Right kidney (tissue), 1 donor: ENCODE measurements around the gene BIN1.

Source experiments
- DNase-seq: peaks from one replicate; pipeline ENCODE4 v3.0.0-alpha.2; 2016

The BIN1 gene

DNA sequence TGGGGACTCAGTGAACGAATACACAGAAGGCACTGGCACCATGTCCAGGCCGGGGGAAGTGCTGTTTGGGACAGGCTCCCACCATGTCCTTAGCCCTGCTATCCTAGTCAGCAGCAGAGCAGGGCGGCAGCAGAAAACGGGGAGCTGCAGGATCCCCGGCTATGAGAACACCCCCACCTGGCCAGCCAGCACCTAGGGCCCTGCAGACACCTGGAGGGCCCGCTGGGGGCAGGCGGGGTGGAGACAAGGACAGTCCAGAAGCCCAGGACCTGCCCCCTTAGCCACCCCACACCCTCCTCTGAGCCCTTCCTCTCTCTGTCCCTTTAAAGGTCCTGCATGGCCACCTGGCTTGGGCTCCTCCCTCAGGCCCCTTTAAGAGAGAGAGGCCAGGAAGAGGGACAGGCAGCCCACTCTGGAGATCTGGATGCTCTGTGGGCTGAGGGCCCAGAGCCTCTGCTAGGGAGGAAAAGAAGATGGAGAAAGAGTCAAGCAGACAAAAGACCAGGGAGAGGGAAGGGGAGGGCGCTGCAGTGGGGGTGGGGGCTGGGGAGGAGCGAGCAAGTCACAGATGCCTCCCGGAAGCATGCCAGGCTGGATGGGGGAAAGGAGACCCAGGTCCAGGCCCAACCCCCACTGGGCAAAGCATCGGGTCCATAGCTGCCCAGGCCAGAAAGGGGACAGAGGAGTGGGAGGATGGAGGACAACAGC, 48.6 kb downstream of the BIN1 start:
- no peak for DNase-seq

DNA sequence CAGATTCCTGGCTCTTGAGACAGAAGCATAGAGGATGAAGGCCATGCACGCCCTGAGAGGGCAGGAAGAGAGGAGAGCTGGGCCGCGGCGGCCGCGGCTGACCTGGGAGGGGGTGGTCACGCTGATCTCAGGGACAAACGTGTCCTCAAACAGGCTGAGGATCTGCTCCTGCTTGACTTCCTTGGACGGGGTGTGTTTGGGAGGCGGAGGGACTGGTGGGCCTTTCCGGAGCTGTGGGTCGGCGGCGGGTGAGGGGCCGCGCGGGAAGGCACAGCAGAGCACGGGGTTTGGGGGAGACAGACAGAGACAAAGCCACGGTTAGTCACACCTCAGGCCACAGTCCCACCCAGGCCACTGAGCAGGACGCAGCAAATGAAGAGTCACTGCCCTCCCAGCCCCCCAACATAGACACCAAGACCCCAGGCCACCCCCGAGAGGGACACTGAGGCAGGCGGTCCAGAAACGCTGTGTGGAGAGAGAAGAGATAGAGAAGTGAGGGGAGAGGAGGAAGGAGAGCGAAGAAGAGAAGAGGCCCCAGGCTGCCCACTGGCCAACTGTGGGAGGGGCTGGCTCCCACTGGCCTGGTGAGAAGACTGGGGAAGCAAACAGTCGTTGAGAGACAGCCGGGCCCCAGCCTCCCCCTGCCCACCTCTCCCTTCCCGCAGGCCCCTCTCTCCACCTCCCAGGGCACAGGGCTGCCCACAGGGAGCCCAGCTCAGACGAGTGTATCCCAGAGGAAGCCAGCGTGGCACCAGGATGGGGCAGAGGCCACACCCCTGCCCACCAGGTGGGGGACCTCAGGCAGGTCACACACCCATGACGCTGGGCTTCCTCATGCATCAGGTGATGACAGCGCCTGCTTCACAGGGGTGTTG, 49.3 kb downstream of the BIN1 start:
- no peak for DNase-seq

DNA sequence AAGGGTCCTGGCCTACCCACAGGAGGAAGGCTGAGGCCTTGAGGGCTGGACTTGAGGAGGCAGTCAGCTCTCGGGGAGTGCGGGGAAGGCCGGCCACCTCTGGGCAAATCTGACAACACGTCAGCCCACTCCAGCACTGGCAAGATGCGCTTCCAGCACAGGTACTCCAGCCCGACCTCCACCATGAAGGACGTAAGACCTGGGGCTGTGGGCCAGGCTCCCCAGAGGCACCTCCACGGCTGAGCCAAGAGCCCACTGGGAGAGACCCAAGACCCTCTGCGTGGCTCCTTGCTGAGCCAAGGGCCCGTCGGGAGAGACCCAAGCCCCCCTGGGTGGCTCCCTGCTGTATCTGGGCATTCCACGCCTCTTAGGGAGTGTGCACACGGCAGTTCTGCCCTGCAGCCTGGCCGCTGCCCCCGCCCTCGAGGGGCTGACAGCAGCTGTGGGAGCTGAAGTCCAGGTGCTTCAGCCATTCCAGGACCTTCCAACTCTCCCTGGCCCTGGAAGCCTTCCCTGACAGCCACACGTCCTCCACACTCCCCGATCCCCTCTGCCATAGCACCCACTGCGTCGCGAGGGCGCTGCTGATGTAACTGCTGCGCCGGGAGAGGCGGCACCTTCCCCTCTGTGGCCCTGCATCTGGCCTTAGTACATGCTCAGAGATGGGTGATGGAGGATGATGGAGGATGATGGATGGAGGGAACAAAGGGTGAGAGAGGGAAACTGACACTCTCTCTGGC, 50.2 kb downstream of the BIN1 start:
- DNase-seq, result no peak

DNA sequence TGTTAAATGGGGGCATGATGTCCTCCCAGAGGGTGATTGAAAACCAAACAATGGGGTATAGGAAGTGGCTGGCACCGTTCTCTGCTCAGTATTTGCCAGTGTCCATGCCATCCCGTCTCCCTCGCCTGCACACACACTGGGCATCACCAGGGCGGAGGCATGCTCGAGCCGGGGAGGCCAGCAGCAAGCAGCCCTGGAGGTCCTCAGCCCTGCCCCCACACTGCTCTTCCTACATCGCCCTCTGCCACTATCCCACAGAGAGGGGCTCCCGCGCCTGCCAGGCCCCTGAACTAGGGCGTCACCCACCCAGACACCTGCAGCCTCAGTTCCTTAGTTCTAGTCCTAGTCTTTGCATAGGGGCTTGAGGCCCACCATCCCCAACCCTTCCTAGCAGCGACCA, 50.9 kb downstream of the BIN1 start:
- DNase-seq, result no peak

DNA sequence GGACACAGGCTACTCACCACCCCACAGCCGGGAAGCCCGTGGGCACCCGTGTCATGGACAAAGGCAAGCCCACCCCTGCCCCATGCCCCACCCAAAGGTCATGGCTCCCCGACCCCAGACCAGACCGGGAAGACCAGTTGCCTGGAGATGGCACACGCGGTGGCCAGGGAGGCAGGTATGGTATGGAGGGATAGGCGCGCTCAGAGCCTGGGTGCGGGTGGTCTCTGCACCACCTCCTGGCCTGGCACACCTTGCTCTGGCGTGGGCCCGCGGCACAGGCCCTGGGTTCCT, 51.2 kb downstream of the BIN1 start:
- no peak for DNase-seq

DNA sequence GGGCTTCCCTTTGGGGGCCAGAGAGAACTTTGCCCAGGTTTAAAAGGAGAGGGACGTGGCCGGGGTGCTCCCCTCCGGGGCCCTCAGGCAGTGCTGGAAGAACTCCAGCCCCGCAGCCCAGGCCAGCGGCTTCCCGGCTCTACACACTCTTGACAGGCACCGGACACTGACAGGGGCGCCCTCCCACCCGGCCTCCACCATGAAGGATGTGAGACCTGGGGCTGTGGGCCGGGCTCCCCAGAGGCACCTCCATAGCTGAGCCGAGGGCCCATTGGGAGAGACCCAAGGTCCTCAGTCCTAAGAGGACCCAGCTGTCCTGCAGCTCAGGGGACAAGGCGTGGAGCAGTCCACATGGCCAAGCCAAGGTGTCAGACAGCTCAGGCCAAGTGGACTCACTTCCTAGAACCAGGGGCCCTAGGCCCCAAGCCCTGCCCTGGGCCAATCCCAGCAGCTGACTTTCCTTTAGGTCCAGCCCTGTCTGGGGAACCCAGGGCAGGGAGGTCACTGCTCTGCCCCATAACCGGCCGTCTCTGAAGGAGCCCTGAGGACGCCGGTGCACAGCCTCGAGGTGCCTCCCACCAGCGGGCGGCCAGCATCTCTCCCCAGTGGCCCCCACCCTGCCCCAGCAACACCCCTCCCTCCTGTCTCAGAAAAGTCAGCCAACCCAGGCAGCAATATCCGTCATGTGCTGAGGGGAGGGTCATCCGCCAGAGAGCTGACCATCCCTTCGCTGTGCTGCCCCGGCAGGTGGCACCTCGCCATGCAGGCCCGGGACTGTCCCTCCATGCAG, 51.8 kb downstream of the BIN1 start:
- DNase-seq, result no peak

DNA sequence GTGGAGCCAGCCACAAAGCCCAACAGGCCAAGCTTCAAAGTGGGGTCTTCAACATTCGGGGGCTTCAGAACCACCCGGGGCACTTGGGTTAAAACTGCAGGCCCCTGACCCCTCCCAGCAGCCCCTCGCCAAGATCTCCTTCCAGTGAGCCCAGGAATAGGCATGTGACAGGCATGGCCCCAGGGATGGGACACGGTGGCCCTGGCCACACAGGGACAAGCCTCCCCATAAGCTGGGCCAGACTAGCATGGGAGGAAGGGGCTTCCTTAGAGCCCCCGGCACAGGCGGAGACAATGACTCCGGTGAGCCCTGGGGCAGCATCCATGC, 52.4 kb downstream of the BIN1 start:
- DNase-seq, result no peak

DNA sequence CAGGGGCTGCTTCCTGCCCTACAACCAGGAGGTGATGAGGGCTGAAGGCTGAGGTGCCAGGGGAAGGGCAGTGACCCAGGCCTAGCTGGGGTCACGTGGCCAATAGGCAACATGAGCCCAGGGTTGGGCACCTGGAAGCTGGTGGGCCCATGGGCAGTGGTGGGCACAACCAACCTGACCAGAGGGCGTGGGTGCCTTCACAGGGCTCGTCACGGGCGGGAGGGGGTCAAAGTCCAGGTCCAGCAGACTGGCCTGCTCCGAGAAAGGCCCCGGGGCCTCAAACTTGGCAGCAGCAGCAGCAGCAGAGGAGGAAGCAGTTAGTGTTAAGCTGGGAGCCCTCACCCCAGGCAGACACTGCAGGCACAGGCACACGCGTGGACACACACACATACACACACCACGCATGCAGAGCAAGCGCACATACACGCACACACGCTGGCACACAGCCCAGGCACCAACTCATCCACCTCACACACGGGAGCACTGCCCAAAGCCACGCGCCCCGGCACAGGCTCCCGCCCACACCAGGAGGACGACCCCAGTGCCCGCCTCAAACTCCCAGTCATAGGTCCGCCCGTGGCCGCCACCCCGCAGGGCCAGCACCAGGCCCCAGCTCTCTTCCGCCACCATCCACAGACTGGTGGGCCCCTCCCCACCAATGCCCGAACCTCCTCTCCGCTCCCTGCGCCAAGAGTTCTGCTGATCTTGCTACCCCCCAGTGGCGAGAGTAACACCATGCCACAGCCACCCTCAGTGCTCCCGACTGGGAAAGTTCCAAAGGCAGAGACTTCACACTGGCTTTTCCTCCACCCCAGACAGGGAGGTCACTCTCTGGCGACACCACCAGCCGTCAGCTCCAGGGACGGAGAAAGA, 53.0 kb downstream of the BIN1 start:
- no peak for DNase-seq

DNA sequence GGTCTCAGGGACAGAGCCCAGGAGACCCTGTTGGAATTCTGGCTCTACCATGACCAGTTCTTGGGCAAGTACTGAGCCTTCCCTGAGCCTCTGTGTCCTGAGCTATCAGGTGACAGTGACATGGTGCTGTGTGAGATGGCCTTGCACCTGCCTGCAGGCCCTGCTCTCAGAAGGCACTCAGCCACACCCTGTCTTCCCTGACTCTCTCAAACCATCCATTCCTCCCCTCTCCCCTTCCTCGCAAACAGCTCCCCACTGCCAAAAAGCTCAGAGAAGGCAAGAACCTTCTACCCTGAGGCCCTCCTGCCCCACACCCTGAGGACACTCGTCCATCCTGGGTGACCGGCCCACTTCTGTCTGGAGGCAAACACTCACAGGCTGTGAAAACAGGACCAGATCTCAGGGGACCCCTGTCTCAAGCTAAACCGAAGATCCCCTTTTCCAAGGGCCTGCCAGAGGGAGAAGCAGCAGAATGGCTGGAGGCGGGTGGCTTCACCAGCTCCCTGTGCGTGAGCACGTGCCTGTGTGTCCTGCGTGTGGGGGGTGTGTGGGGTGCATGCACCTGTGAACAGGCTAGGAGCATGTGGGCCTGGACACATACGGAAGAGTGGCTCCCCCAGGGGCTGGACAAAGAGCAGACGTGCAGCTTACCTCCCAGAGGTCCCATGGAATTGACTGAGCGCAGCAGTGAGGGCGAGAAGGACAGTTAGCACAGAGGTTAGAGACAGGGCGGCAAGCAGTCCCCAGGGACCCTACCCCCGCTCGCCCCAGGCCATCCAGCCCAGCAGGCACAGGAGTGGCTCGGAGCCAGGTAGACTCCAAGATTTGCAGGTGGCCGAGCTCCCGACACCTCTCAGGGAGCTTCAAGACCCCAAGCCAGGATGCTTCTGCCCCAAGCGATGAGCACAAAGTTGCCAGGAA, 53.9 kb downstream of the BIN1 start:
- no peak for DNase-seq

DNA sequence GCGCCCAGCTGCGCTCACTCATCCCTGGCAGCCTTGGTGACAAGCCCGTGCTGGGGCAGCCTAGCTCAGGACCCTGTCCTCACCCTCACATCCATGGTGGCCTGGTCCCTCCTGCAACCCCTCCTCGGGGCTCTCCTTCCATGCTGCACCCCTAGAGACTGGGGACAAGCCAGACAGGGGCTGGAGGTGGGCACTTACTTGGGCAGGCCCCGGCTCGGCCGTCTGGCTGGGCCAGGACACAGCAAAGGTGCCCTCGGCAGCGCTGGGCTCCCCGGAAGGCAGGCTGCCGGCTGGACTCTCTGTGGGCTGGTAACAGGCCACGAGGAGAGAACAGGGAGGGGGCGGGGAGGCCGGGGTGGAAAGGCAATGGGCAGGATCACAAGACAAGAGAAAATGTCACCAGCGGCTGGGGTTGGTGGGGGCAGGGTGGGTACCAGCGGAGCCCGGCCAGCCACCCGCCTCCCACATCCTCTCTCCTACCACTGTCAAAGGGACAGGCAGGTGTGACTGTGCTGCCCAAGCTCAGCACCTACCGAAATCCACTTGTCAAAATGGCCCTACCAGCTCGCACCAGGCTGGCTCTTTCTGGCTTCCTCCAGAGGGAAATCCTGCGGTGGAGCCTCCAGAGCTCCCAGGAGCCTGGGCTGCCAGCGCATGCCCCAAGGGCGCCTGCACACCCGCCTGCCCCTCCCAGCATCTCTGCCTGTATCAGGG, 54.7 kb downstream of the BIN1 start:
- DNase-seq, result no peak

DNA sequence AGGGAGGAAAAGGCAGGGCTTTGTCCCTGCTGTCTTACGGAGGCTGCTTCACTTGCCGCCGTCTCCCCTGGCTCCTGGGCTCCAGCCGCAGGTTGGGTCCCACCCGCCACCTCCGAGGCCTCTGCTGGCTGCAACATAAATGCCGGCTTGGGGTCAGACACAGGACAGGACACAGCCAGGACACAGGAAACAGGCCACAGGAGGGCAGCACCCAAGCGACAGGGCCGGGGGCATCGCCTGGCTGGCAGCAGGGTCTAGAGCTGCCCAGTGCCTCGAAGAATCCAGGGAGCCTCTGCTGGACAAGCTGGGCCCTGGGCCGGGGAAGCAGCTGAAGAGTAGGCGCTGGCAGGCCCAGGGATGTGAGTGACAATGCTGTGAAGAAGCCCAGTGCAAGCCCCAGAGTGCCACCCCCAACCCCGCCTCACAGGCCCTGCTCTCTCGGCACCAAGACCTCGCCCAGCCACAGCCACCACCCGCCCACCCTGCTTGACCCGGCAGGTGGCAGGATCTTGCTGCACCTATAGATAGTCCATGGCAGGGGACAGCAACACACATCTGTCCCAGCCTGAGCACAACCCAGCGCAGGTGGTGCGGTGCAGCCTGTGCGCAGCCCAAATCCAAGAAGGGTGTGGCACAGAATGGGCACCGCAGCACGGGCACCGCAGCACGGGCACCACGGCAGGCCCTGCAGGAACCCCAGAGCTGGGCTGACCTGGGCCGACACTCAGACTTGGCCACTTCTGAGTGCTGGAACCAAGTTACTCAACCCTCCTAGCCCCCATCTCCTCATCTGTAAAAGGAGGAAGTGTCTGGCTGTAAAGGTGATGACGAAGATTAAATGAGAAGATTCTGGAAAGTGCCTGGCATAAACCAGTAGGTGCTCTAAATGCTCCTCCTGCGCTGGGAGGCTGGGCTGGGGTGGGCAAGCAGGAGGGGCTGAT, 55.6 kb downstream of the BIN1 start:
- DNase-seq, result no peak

DNA sequence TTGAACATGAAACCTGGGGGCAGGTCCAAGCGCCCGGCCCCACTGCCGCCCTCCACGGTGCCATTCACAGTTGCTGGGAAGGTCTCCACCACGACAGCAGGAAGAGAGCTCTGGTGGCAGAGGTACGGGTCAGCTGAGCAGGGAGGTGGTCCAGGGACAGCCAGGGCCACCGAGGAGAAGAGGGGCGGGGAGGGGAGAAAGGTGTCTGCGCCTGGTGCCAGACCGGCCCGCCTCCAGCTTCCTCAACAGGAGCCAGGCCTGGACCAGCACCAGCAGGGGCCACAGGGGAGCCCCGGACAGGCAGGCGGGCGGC, 56.2 kb downstream of the BIN1 start:
- no peak for DNase-seq

DNA sequence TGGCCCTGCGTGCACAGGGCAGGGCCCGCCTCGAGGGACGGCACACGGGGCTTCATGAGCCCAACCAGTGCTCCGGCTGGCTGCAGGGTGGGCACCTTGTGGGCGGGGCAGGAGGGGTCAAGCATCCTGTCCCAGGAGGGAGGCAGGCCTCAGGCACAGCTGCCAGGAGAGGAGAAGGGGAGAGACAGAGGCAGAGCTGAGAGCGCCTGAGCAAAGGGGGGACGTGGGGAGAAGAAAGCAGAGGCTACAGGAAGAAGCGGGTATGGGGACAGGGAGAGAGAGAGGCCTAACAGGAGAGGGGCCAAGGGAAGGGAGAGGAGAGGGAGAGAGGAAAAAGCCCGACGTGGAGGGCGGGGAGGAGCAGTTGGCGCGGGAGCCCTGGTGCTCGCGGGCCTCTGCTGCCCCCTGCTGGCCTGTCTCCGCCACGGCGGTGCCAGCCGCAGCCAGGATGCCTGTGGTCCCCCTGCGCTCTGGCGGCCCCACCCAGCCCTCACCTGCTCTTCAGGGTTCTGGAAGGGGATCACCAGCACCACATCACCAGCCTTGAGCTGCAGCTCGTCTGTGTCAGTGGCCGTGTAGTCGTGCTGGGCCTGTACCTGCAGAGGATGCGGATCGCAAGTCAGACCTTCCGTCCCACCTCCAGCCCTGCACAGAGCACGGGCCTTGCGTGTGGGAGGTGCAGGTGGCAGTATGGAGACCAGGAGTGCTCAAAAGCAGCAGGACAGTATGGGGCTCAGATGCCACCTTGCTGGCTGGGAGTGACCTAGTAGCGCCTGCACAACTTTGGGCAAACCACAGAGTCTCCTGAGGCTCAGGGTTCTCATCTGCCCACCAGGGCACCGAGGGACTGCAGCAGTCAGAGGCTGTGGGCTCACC, 56.8 kb downstream of the BIN1 start:
- peak; percentile 72 for DNase-seq

DNA sequence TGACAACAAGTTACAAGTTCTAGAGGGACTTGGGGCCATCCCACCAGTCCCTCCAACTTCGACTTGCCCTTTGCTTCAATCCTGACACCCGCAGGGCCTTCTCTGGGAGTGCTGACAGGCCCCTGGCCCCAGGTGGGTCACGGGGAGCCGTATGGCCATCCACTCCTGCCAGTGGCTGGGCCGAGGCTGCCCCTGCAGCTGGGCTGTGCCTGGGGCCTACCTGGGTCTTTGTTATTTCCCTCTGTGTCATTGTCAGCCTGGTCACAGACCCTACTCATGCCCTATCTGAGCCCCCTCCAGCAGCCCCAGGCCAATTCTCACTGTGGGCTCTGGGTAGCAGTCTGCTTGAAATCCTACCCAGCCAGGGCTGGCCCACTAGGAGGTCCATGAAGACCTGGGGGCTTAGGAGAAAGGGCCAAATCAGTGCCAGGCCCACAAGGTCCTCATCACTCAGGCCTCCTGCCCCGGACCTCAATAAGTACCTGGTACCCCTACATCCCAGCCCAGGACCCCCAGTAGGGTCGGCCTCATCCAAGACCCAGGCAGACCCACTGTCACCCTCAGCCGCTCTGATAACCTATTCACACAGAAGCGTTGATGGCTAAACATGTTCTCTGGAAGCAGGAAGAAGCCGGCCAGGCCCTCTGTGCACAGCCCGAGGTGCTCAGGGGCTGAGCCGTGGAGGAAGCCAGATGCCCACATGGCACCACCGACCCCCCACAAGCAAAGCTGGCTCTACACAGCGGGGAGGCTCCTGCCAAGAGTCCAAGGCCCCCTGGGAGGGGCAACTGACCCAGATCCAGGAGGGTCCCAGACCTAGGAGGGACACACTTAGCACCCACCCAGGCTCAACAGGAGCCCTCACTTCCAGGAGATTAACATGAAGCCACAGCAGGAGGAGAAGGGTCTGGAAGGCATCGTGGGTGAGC, 57.7 kb downstream of the BIN1 start:
- no peak for DNase-seq

DNA sequence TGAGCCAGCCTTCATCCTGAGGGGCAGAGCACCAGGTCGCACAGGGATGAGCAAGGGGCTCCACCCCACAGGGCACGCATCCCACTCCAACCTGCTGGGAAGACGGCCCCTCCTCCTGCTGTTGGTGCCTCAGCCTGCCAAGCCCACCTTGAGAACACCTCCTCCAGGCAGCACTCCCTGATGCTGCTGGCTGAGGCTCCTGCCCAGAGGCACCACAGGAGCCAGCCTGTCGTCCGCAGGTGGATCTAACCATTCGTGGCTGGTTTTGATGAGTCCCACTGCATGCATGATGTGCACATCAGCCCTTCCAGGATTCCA, 58.4 kb downstream of the BIN1 start:
- no peak for DNase-seq

DNA sequence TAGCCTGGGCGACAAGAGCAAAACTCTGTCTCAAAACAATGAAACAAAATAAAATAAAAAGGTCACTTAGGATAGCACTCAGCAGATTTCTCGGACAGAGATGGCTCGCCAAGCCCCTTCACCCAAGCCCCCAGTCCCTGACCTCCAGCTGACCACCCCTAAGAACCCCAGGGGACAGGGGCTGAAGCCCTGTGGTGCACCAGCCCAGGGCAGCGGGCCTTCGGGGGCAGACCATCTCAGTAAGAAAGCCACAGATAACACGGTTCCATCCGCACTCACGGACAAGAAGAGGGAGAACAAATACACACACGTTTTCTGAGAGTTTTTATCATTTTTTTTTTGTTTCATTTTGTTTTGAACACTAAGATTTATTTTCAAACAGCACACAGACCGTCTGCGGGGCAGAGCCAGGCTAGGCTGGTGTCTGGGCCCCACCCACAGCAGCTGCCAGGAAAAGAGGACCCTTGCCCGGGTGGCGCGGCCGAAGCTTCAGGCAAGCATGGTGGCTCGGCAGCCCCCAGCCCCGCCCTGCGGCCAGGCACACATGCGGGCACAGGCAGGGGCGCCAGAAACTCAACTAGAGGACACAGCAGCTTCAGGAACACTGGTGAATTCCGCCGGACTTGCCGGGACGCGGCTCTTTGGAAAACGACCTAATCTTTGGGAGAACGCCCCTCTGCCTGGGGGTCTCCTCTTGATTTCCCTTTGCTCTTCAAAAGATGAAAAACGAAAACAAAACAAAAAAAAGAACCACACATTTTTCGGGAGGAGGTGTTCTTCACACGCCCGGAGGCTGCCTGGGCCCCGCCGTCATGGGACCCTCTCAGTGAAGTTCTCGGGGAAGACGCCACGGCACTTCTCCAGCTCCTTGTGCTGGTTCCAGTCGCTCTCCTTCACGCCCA, 59.0 kb downstream of the BIN1 start:
- DNase-seq, result no peak
